ENCODE measurements around the gene DOCK1.

The DOCK1 gene

GRCh38 chr10:127153181-127153580 is 248.0 kb downstream of the DOCK1 start:
- Histone ChIP-seq H3K4me3 (ENCODE audit: low read depth in 1 of 2, low read length in 2 of 2) (no peak overlapping the region), H3K4me2 (ENCODE audit: insufficient read depth, low read length) (no peak overlapping the region), H3K79me2 (ENCODE audit: insufficient read depth, low read length) (no peaks in the 10 kb centered on the region), H4K20me1 (ENCODE audit: insufficient read depth, low read length) (no peaks in the 10 kb centered on the region; the same call in 1 of the 2 replicates), H3K9me3 (ENCODE audit: insufficient read depth, low read length, severe bottlenecking) (no peaks in the 10 kb centered on the region), H3K9ac (ENCODE audit: low read depth, low read length) (no peak overlapping the region), H2AFZ (ENCODE audit: low read depth, low read length) (no peak overlapping the region), H3K27me3 (ENCODE audit: insufficient read depth, low read length, poor library complexity) (no peaks in the 10 kb centered on the region), H3K36me3 (ENCODE audit: insufficient read depth, low read length) (no peaks in the 10 kb centered on the region), H3K27ac (ENCODE audit: low read length) (no peak overlapping the region), H3K4me1 (ENCODE audit: insufficient read depth, low read length) (no peaks in the 10 kb centered on the region)
- ATAC-seq (ENCODE audit: insufficient read depth, low read depth) (no peak), DNase-seq (no peak)
- TF ChIP-seq CTCF (IDR thresholded peaks at IDR 0.05; ENCODE audit: borderline replicate concordance, extremely low read depth, low read length, poor library complexity, severe bottlenecking) (no peak), EZH2 (IDR thresholded peaks at IDR 0.05; ENCODE audit: borderline replicate concordance, low read depth, low read length, severe bottlenecking) (no peak)

DNA sequence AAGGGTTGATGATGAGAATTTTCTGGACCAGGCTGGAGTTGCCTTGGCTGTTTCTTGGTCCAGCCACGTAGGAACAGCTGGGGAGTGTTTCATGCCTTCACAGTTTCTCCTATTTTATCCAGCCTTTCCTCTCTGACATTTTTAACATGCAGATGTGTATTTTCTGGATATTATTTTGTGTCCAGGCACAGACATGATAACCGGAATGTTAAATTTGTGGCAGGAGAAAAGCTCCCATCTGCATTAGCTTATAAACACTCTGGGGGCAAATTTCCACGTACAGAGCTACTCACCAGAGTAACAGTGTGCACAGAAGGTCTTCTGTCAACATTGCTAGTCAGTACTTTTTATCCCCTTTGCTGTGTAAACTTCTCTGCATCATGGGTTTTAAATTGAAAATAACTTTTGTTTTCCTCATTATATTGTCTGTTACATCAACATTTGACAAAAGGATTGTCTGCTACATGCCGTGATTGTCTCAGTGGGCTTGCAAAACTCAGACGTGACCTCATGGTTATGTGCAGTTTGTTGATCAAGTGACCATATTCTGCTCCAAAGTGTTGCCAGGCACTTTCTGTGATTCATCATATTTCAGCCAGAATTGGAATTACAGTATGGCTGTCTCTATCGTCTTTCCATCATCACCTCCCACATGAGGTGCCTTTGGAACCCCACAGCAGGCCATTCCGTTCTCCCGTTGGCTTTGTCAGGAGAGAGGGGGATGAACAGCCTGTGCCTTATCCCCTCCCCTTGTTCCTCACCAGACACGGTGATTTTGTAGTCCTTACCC is 249.8 kb downstream of the DOCK1 start:
- H2AFZ ChIP-seq (ENCODE audit: low read depth, low read length), result no peak overlapping the region
- H3K27ac ChIP-seq (ENCODE audit: low read length), result no peak overlapping the region
- no peaks in the 10 kb centered on the region for H3K9me3 ChIP-seq (ENCODE audit: insufficient read depth, low read length, severe bottlenecking)
- DNase-seq, result no peak
- no peak overlapping the region for H3K9ac ChIP-seq (ENCODE audit: low read depth, low read length)
- H3K27me3 ChIP-seq (ENCODE audit: insufficient read depth, low read length, poor library complexity), result no peaks in the 10 kb centered on the region
- no peaks in the 10 kb centered on the region for H3K79me2 ChIP-seq (ENCODE audit: insufficient read depth, low read length)
- no peak for ATAC-seq (ENCODE audit: insufficient read depth, low read depth)
- H3K36me3 ChIP-seq (ENCODE audit: insufficient read depth, low read length), result no peaks in the 10 kb centered on the region
- no peaks in the 10 kb centered on the region for H3K4me1 ChIP-seq (ENCODE audit: insufficient read depth, low read length)
- TF ChIP-seq CTCF (IDR thresholded peaks at IDR 0.05; ENCODE audit: borderline replicate concordance, extremely low read depth, low read length, poor library complexity, severe bottlenecking) (no peak), EZH2 (IDR thresholded peaks at IDR 0.05; ENCODE audit: borderline replicate concordance, low read depth, low read length, severe bottlenecking) (no peak)
- no peak overlapping the region for H3K4me2 ChIP-seq (ENCODE audit: insufficient read depth, low read length)
- H3K4me3 ChIP-seq (ENCODE audit: low read depth in 1 of 2, low read length in 2 of 2), result no peak overlapping the region
- H4K20me1 ChIP-seq (ENCODE audit: insufficient read depth, low read length), result no peaks in the 10 kb centered on the region; the same call in 1 of the 2 replicates

GRCh38 chr10:127157089-127157488 is 251.9 kb downstream of the DOCK1 start:
- Histone ChIP-seq H3K9ac (ENCODE audit: low read depth, low read length) (no peak overlapping the region), H3K36me3 (ENCODE audit: insufficient read depth, low read length) (no peaks in the 10 kb centered on the region), H3K27me3 (ENCODE audit: insufficient read depth, low read length, poor library complexity) (no peaks in the 10 kb centered on the region), H3K27ac (ENCODE audit: low read length) (no peak overlapping the region), H3K4me3 (ENCODE audit: low read depth in 1 of 2, low read length in 2 of 2) (no peak overlapping the region), H3K79me2 (ENCODE audit: insufficient read depth, low read length) (no peaks in the 10 kb centered on the region), H3K4me2 (ENCODE audit: insufficient read depth, low read length) (no peak overlapping the region), H2AFZ (ENCODE audit: low read depth, low read length) (no peak overlapping the region), H3K4me1 (ENCODE audit: insufficient read depth, low read length) (no peaks in the 10 kb centered on the region), H3K9me3 (ENCODE audit: insufficient read depth, low read length, severe bottlenecking) (no peaks in the 10 kb centered on the region), H4K20me1 (ENCODE audit: insufficient read depth, low read length) (no peaks in the 10 kb centered on the region)
- TF ChIP-seq CTCF (IDR thresholded peaks at IDR 0.05; ENCODE audit: borderline replicate concordance, extremely low read depth, low read length, poor library complexity, severe bottlenecking), result no peak
- TF ChIP-seq EZH2 (IDR thresholded peaks at IDR 0.05; ENCODE audit: borderline replicate concordance, low read depth, low read length, severe bottlenecking), result no peak
- DNase-seq, result no peak
- ATAC-seq (ENCODE audit: insufficient read depth, low read depth), result no peak

Data from DND-41 (cell line).